OCI-M2 (cell line): ENCODE results near the gene CD209.

Experiments
- DNase-seq: peaks from one replicate; lab custom pipeline; 2025; ENCODE audit not compliant: unreplicated experiment; lab: John Stamatoyannopoulos, UW

Gene CD209

GRCh38 chr19:7739801-7740681, 7.3 kb downstream of the CD209 start:
- no peak for DNase-seq

- DNase-seq, result no peak
Measured at GRCh38 chr19:7739211-7739755, 8.1 kb downstream of the CD209 start.

- no peak for DNase-seq
Measured at GRCh38 chr19:7738023-7738422, 9.3 kb downstream of the CD209 start.

GRCh38 chr19:7737215-7737614, 10.1 kb downstream of the CD209 start:
- DNase-seq, result no peak

- DNase-seq, result no peak
Measured at GRCh38 chr19:7736148-7736547, 11.2 kb downstream of the CD209 start.

- no peak for DNase-seq
Measured at GRCh38 chr19:7734220-7735203, 12.8 kb downstream of the CD209 start.

GRCh38 chr19:7733376-7733775, 14.0 kb downstream of the CD209 start:
- no peak for DNase-seq

GRCh38 chr19:7732045-7732444, 15.3 kb downstream of the CD209 start, which contains the start of gene CLEC4G:
TSS of gene CLEC4G (minus strand) at chr19:7732110. CDS start at chr19:7732102, 8 bp downstream.
- DNase-seq, result no peak

GRCh38 chr19:7731615-7732014, 15.7 kb downstream of the CD209 start:
- DNase-seq, result no peak

- no peak for DNase-seq
Measured at GRCh38 chr19:7731218-7731595, 16.1 kb downstream of the CD209 start.

- DNase-seq, result no peak
Measured at GRCh38 chr19:7730286-7731217, 16.8 kb downstream of the CD209 start.

- no peak for DNase-seq
Measured at GRCh38 chr19:7729831-7730285, 17.5 kb downstream of the CD209 start.

GRCh38 chr19:7729211-7729610, 18.1 kb downstream of the CD209 start:
- no peak for DNase-seq

- DNase-seq, result no peak
Measured at GRCh38 chr19:7725791-7726190, 21.5 kb downstream of the CD209 start.

- DNase-seq, result no peak
Measured at GRCh38 chr19:7722231-7722651, 25.1 kb downstream of the CD209 start.

- DNase-seq, result no peak
Measured at GRCh38 chr19:7720351-7720750, 27.0 kb downstream of the CD209 start.

- no peak for DNase-seq
Measured at GRCh38 chr19:7718668-7719067, 28.7 kb downstream of the CD209 start.

- no peak for DNase-seq
Measured at GRCh38 chr19:7716762-7717161, 30.6 kb downstream of the CD209 start.

GRCh38 chr19:7715671-7716070, 31.7 kb downstream of the CD209 start:
- DNase-seq, result no peak

GRCh38 chr19:7710616-7711015, 36.7 kb downstream of the CD209 start:
- DNase-seq, result no peak
